Ovary (tissue), 9 donors: Measurements from ENCODE around the gene PARD3. TPM values are rescaled to one million over a fixed set of nuclear protein-coding genes. Genes with fewer than 3 reads are reported as not detected.
"Not testable (repeated sequence)": the region's sequence is repeated elsewhere in the genome, so short reads cannot be mapped to it uniquely, and the experiment has no call there.

ENCODE experiments used
- DNase-seq, 5 donors: peaks; one replicate each; pipeline ENCODE4 v3.0.0-alpha.2; 2019 to 2020
- H3K27ac ChIP-seq, 2 donors: fragments of 200-600 bp; one replicate each; pipeline versions ENCODE4 v1.5.1 to v1.8.0; 2019 to 2022
- H3K27me3 ChIP-seq: fragments of 200-600 bp; one replicate; pipeline ENCODE4 v1.8.0; 2022
- H3K36me3 ChIP-seq: fragments of 200-600 bp; sonication (generic); one replicate; pipeline ENCODE4 v1.5.1; 2019
- H3K4me1 ChIP-seq: one replicate; pipeline ENCODE4 v1.8.1; 2013; ENCODE audit warnings: mild to moderate bottlenecking, moderate library complexity; ENCODE audit not compliant: insufficient read depth
- H3K4me3 ChIP-seq: fragments of 200-600 bp; sonication (generic); one replicate; pipeline ENCODE4 v1.5.1; 2017
- H3K9me3 ChIP-seq, 2 donors: fragments of 200-600 bp in 1 of 2; sonication (generic) in 1 of 2; one replicate each; pipeline versions ENCODE4 v1.5.1 to v1.8.1; 2013 to 2019; ENCODE audit warnings: mild to moderate bottlenecking in 1 of 2, moderate library complexity in 1 of 2
- EP300 ChIP-seq: sonication (generic); formaldehyde crosslinking; IDR thresholded peaks from one replicate; pipeline ENCODE4 v1.6.1; 2017; ENCODE audit warnings: antibody characterized with exemption
- POLR2A ChIP-seq: fragments of 450-650 bp; IDR thresholded peaks from one replicate; pipeline ENCODE4 v1.6.1; 2017; ENCODE audit warnings: antibody characterized with exemption, mild to moderate bottlenecking, moderate library complexity
- WGBS, 3 donors: extraction: QIAGEN DNeasy Blood & Tissue Kit in 1 of 3; methylation state at CpG; one replicate each; pipeline versions ENCODE4 v1.1.5 to v1.1.7; 2013 to 2017; 5-methylcytosine and 5-hydroxymethylcytosine counted together
- intact Hi-C, 4 donors: fragments of 100-400 bp; cut with DNase I; formaldehyde crosslinking; loops; one replicate each; pipeline versions ENCODE4 v1.11.0 to v1.15.1; 2022 to 2023
- polyA plus RNA-seq, 2 donors: library from polyadenylated mRNA; stranded (reverse); fragments of 200-250 nt in 1 of 2; fragments of 350-450 nt in 1 of 2; fragmentation: Illumina TruSeq in 1 of 2; extraction: RNeasy Lipid Tissue Mini Kit (QIAGEN cat#74804) in 1 of 2; gene quantifications; one replicate each; pipeline ENCODE4 v1.2.3, GENCODE V29; 2013 to 2014
- total RNA-seq, 7 donors: library from RNA; depleted of rRNA in 2 of 7; stranded (reverse); fragments of >200 nt in 2 of 7; fragmentation: NEBNext Ultra II Directional in 3 of 7; extraction: Animal tissue kit (Norgen Biotek cat#: 25700) in 3 of 7; gene quantifications; one replicate each; pipeline versions ENCODE4 v1.1.0 to v1.2.4, GENCODE V29; 2016 to 2023
- TF ChIP-seq, protein P1 (sequence below), 3 donors: fragments of 450-650 bp in 2 of 3; fragments of 200-600 bp in 1 of 3; IDR thresholded peaks; one replicate each; pipeline versions ENCODE4 v1.5.1 to v1.8.0; 2016 to 2022; ENCODE audit warnings: antibody characterized with exemption in 3 of 3, mild to moderate bottlenecking in 1 of 3
- donor health status: DM: no; HTN: no; CAD: no; lungs with moderate emphysema.
- donor health status: DM: no; HTN: no; CAD: no.
- donor health status: Bipolar disorder and iron deficiency.
- donor health status: DM: yes; HTN: yes; CAD: no.
- donor health status: DM: no; HTN: no; CAD: no.
- donor health status: DM: yes; HTN: yes; CAD: no.

Gene PARD3
- total and polyA plus RNA-seq, 9 donors: 31.8 to 92.3 (median 67.1) TPM

DNA sequence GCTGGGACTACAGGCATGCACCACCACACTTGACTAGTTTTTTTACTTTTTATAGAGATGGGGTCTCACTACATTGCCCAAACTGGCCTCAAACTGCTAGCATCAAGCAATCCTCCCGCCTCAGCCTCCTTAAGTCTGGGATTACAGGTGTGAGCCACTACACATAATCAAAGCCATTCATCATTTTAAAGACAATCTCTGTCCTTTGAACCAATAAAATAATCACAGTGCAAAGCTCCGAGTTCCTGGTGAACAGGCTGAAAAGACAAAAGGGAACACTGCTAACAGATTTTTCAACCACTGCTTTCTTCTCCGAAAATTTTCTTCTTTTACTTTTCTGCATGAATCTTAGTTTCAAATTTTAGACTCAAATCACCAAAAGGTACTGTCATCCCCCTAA lies 58.5 kb downstream of the PARD3 start:
- no peak for TF ChIP-seq EP300
- Histone ChIP-seq H3K4me1 (peaks cover 17% of the 10 kb centered on the region), H3K27ac (no peak overlapping the region), H3K9me3 (no peaks in the 10 kb centered on the region), H3K4me3 (no peak overlapping the region), H3K36me3 (no peaks in the 10 kb centered on the region), H3K27me3 (no peaks in the 10 kb centered on the region)
- WGBS, 3 donors: 92 to 98% (median 93%) methylated on average over 3 of the region's 3 CpGs
- no peak for DNase-seq
- intact Hi-C loops: no loop called here

GRCh38 chr10:34753014-34753757 lies 61.9 kb downstream of the PARD3 start:
- WGBS, 3 donors: 29 to 37% (median 34%) methylated on average over 5 of the region's 5 CpGs
- Histone ChIP-seq H3K27me3 (no peaks in the 10 kb centered on the region), H3K27ac (no peak overlapping the region), H3K36me3 (no peaks in the 10 kb centered on the region), H3K4me1 (peaks cover 14% of the 10 kb centered on the region), H3K4me3 (no peak overlapping the region), H3K9me3 (no peaks in the 10 kb centered on the region)
- intact Hi-C loops: no loop called here
- DNase-seq: no peak
- TF ChIP-seq, protein P1, sequence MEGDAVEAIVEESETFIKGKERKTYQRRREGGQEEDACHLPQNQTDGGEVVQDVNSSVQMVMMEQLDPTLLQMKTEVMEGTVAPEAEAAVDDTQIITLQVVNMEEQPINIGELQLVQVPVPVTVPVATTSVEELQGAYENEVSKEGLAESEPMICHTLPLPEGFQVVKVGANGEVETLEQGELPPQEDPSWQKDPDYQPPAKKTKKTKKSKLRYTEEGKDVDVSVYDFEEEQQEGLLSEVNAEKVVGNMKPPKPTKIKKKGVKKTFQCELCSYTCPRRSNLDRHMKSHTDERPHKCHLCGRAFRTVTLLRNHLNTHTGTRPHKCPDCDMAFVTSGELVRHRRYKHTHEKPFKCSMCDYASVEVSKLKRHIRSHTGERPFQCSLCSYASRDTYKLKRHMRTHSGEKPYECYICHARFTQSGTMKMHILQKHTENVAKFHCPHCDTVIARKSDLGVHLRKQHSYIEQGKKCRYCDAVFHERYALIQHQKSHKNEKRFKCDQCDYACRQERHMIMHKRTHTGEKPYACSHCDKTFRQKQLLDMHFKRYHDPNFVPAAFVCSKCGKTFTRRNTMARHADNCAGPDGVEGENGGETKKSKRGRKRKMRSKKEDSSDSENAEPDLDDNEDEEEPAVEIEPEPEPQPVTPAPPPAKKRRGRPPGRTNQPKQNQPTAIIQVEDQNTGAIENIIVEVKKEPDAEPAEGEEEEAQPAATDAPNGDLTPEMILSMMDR (IDR thresholded peaks at IDR 0.05): no peak
- no peak for TF ChIP-seq EP300
- no peak for TF ChIP-seq POLR2A

DNA sequence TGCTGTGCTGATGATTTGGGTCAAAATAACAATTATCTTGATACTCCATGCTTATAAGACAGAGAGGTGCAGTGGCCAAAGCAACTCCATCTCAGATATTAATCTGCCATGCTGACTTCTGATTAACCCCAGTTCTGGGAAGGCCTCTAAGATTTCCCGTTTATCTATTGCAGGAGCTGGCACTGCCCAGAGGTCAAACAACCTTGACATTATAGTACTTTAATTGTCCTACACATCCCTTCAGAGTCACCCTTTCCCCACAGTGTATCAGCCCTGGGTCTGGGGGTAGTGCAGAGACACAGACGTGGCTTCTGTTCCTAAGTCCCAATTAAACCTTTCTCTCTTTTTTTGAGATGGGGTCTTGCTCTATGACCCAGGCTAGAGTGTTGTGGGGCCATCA lies 63.8 kb downstream of the PARD3 start:
- 38 to 80% (median 61%) methylated on average over 2 of the region's 2 CpGs for WGBS, 3 donors
- no peaks in the 10 kb centered on the region for H3K27me3 ChIP-seq
- TF ChIP-seq, protein P1 (IDR thresholded peaks at IDR 0.05): no peak
- TF ChIP-seq EP300: no peak
- TF ChIP-seq POLR2A: no peak
- no peaks in the 10 kb centered on the region for H3K36me3 ChIP-seq
- intact Hi-C loops: no loop called here
- H3K4me3 ChIP-seq: no peak overlapping the region
- DNase-seq: no peak
- no peak overlapping the region for H3K27ac ChIP-seq
- H3K4me1 ChIP-seq: peaks cover 16% of the 10 kb centered on the region
- no peaks in the 10 kb centered on the region for H3K9me3 ChIP-seq

- 83 to 91% (median 89%) methylated on average over 7 of the region's 7 CpGs for WGBS, 3 donors
- H3K9me3 ChIP-seq, DNase-seq, H3K27me3 ChIP-seq, H3K36me3 ChIP-seq, H3K27ac ChIP-seq, intact Hi-C loops, H3K4me3 ChIP-seq: not testable (repeated sequence)
- peaks cover 17% of the 10 kb centered on the region for H3K4me1 ChIP-seq
These were observed 64.3 kb downstream of the PARD3 start for GRCh38 chr10:34750795-34751194.

GRCh38 chr10:34748767-34749166 lies 66.3 kb downstream of the PARD3 start:
- Histone ChIP-seq H3K4me3 (no peak overlapping the region), H3K36me3 (no peaks in the 10 kb centered on the region), H3K27me3 (no peaks in the 10 kb centered on the region), H3K27ac (no peak overlapping the region), H3K4me1 (peaks cover 15% of the 10 kb centered on the region), H3K9me3 (no peaks in the 10 kb centered on the region)
- TF ChIP-seq EP300: no peak
- no peak for TF ChIP-seq POLR2A
- TF ChIP-seq, protein P1 (IDR thresholded peaks at IDR 0.05): no peak
- DNase-seq: no peak
- intact Hi-C loops: no loop called here
- WGBS, 3 donors: 83 to 88% (median 84%) methylated on average over 4 of the region's 4 CpGs
